GM21423 (cell line): ENCODE measurements around the gene PRPF6.

ENCODE experiments used
- ATAC-seq: cut with Tn5 transposase; IDR thresholded peaks from one replicate; pipeline ENCODE4 v1.9.1; 2021; ENCODE audit warnings: mild to moderate bottlenecking, moderate library complexity; ENCODE audit not compliant: unreplicated experiment

Gene PRPF6

GRCh38 chr20:64073476-64074183, 92.7 kb downstream of the PRPF6 start:
- ATAC-seq = no peak

- ATAC-seq = no peak
These were observed 93.4 kb downstream of the PRPF6 start for GRCh38 chr20:64074184-64074789.

- no peak for ATAC-seq
These were observed 94.0 kb downstream of the PRPF6 start for GRCh38 chr20:64074963-64075362.

- no peak for ATAC-seq
These were observed 94.6 kb downstream of the PRPF6 start for GRCh38 chr20:64075556-64075955.

- no peak for ATAC-seq
These were observed 95.4 kb downstream of the PRPF6 start for GRCh38 chr20:64076061-64076997.

- ATAC-seq = no peak
These were observed 96.2 kb downstream of the PRPF6 start for GRCh38 chr20:64077094-64077493.

GRCh38 chr20:64077541-64077875, 96.6 kb downstream of the PRPF6 start:
- ATAC-seq = no peak

- no peak for ATAC-seq
These were observed 97.1 kb downstream of the PRPF6 start for GRCh38 chr20:64077876-64078551.

GRCh38 chr20:64078934-64079272, 98.0 kb downstream of the PRPF6 start:
- ATAC-seq = no peak

GRCh38 chr20:64079273-64080012, 98.5 kb downstream of the PRPF6 start, which contains the start of gene RGS19:
Gene RGS19 (minus strand): TSS chr20:64079518. CDS start chr20:64076886, 2,632 bp downstream.
- peak; percentile 34 for ATAC-seq

DNA sequence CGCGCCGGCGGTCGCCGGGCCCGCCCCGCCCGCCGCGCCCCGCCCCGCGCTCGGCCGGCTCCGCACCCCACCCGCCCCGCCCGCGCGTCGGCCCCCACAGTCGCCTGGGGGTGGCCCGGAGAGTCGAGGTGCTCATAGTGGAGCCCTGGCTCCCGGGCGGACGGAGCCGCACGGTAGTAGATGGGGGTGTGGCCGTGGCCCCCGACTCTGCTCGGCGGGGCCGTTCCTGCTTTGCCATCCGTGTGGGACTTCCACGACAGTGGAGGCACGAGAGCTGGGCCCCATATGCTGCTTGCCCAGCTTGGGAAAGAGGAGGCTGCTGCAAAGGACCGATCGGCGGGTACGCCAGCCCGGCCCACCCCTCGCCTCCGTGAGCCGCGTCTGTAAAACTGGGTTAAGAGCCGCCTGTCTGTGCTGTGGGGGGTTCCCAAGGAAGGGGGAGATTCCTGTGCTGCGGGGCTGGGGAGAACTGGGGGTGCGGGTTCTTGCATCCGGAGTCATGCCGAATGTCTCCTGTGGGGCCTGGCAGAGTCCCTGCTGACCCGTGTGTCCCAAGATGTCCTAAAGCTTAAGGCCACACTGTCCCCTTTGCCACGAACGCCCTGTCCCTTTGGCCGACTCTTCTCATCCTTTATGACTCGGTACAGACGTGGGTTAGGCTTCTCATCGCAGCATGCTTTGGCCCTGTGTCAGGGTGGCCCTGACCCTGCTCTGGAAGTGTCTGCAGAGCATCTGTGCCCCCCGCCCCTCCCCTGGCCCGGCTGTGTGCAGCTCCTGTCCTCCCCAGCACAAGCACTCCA, 99.3 kb downstream of the PRPF6 start, which contains the start of gene OPRL1:
TSS of gene OPRL1 (plus strand) at position 70 of the 800 bp plus-strand sequence. CDS start 12,639 bp downstream, outside the sequence.
- no peak for ATAC-seq

GRCh38 chr20:64080813-64081623, 100.1 kb downstream of the PRPF6 start:
- ATAC-seq = no peak

DNA sequence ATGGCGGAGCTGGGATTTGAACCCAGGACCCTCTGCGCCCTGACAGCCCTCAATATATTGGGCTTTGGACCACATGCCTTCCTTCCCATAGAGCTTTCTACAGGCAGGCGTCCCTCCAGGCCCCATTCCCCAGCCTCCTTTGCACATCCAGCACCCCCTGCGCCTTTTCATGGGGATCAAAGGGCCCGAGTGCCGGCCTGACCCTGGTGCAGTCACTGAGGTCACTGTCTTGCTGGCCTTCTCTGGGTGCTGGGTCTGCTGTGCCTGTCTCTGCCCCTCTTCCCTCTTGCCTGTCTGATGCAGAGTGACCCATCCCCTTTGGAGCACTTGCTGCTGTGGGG, 100.7 kb downstream of the PRPF6 start:
- no peak for ATAC-seq

GRCh38 chr20:64082126-64082731, 101.3 kb downstream of the PRPF6 start:
- no peak for ATAC-seq
